ENCODE data around the gene TAOK3.

GRCh38 chr12:118219772-118220171 is 152.9 kb downstream of the TAOK3 start:
- TF ChIP-seq CTCF (IDR thresholded peaks at IDR 0.05; ENCODE audit: insufficient read depth, low read length, poor library complexity, severe bottlenecking): no peak
- no peak for TF ChIP-seq EZH2phosphoT487 (conservative IDR thresholded peaks at IDR 0.05; ENCODE audit: low read length)

Measured in SU-DHL-6 (cell line).